ENCODE measurements around the gene DIAPH1.

- TF ChIP-seq CTCF (IDR thresholded peaks at IDR 0.05) (no peak), POLR2A (IDR thresholded peaks at IDR 0.05) (no peak)
Measured at GRCh38 chr5:141529873-141530272, 88.9 kb downstream of the DIAPH1 start.

All from transverse colon (tissue), 3 donors.